Iris pigment epithelial cell (primary cell): ENCODE results near the gene TVP23C.
"Not testable (repeated sequence)": the region's sequence is repeated elsewhere in the genome, so short reads cannot be mapped to it uniquely, and the experiment has no call there.

ENCODE experiments used
- DNase-seq: peaks from one replicate; pipeline ENCODE4 v3.0.0-alpha.2; 2011; ENCODE audit warnings: low read depth

The TVP23C gene

GRCh38 chr17:15526292-15527218 is 36.7 kb downstream of the TVP23C start:
- DNase-seq: peak; percentile 81

GRCh38 chr17:15524990-15525985 is 38.0 kb downstream of the TVP23C start:
- peak; percentile 68 for DNase-seq

GRCh38 chr17:15516150-15516549 is 47.1 kb downstream of the TVP23C start:
- DNase-seq: peak; percentile 96

GRCh38 chr17:15514469-15514868 is 48.8 kb downstream of the TVP23C start:
- no peak for DNase-seq

- DNase-seq: peak; percentile 50
Measured at GRCh38 chr17:15513856-15514459, 49.3 kb downstream of the TVP23C start.

GRCh38 chr17:15513058-15513791 is 50.1 kb downstream of the TVP23C start:
- peak; percentile 67 for DNase-seq

- no peak for DNase-seq
Measured at GRCh38 chr17:15512071-15512709, 51.1 kb downstream of the TVP23C start.

DNA sequence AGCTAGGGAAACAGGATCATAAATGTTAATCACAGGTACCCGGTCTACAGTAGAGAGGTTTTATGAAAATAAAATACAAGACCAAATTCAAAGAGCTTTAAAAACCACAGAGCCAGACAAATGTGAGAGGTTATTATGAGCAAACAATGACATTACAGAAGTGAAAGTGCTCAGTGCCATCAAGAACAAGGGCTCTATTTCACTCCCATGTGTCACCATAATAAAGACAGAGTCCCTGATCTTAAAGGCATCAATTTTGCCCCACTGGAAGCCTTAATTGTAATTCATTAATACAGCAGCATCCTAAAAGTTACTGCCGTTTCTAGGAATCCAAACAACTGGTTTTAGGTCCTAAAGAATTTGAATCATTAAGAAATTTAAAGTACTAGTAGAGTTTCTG is 52.1 kb downstream of the TVP23C start:
- no peak for DNase-seq

- DNase-seq: peak; percentile 77
Measured at GRCh38 chr17:15510361-15510760, 52.9 kb downstream of the TVP23C start.

GRCh38 chr17:15509095-15509494 is 54.2 kb downstream of the TVP23C start:
- DNase-seq: no peak

- no peak for DNase-seq
Measured at GRCh38 chr17:15508466-15508865, 54.8 kb downstream of the TVP23C start.

DNA sequence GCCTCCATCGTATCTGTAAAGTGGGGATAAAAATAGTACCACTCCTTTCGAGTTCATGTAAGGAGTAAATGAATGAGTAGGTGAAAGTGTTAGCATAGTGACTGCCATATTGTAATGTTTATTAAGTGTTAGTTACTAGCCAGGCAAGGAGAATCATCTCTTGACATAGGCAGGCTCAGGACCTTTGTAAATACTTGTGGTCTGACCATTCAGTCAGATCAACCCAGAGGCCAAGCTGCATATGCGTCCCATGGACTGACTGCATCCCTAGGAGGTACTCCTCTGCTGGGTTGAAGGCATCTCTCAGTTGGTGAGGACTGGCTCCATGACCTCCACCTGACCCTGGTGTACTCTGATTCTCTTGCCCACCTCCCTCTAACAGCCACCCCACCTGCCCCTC is 55.4 kb downstream of the TVP23C start:
- peak; percentile 55 for DNase-seq

- no peak for DNase-seq
Measured at GRCh38 chr17:15507001-15507400, 56.3 kb downstream of the TVP23C start.

DNA sequence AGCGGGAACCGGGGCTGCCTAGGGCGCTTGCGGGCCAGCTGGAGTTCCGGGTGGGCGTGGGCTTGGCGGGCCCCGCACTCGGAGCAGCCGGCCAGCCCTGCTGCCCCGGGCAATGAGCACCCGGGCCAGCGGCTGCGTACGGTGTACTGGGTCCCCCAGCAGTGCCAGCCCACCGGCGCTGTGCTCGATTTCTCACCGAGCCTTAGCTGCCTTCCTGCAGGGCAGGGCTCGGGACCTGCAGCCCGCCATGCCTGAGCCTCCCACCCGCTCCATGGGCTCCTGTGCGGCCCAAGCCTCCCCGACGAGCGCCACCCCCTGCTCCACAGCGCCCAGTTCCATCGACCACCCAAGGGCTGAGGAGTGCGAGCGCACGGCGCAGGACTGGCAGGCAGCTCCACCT is 57.6 kb downstream of the TVP23C start:
- DNase-seq: not testable (repeated sequence)

DNA sequence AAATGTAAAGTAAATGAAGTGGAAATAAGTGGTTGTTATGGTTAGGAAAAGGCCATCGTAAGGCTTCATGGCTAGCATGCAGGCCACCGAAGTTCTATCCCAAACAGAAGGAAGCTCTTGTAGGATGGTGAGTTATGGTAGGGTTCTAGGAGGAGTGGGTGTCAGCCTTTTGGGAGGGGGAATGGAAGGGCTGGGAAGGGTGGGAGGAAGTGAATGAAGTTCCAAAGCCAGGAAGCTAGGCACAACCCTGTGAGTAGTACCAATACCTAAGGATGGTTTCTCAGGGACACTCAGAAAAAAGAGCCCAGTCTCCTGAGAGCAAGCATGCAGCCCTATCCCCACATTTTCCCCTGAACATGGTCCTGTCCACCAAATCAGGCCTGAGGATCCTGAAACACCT is 59.6 kb downstream of the TVP23C start:
- no peak for DNase-seq

- peak; percentile 87 for DNase-seq
Measured at GRCh38 chr17:15502369-15503112, 60.7 kb downstream of the TVP23C start.

DNA sequence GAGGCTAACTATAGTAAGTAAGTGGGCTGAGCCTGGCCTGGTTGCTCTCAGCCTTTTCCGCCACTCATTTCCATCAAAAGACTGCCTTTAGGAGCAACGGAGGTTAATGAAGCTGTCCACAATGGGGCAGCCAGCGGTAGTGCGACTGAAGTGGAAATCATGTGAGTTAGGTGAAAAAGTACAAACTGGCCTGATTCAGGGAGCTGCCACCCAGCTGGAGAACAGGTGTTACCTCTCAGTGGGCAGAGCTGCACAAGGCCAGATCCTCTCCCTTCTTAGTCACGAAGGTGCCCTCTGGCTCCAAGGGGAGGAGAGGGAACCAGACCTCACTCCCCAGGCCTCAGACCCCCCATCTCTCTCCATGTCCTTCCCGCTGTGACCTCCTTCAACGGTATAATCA is 61.5 kb downstream of the TVP23C start:
- no peak for DNase-seq

DNA sequence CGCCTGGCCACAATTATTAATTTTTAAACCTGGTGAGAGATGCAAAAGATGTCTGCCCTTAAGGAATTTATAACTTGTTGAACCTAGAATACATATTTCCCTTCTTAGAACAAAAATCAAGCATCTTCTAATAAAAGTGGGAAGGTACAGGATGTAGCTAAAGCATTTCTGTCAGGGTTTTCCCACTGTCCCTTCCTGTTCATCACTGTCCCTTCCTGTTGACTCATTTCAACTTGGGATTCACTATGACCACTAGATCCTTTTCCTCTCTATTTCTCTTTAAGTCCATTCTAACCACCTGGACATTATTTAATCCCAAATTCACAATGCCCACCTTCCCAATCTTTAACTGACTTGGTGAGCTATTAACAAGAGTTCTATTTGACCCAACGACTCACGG is 62.0 kb downstream of the TVP23C start:
- DNase-seq: no peak

DNA sequence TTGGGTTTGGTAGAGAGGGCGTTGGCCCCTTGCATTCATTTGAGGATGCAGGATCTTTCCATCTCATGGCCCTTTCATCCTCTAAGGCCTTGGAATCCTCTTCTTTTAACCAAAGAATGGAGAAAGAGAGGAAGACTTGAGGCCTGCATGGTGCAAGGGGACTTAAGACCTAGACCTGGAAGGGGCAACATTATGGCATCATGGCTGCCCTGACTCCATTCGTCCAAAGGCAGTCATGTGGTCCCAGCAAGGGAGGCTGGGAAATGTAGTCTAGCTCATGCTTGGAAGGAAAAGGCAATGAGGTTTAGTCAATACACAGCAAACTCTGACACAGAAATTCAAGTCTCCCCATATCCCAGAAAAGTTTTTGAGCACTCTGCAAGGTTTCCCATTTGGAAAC is 65.2 kb downstream of the TVP23C start:
- DNase-seq: peak; percentile 23
